Astrocyte (in vitro differentiated cells and primary cell): ENCODE data around the gene KCTD18. TPM values are rescaled to one million over a fixed set of nuclear protein-coding genes. Genes with fewer than 3 reads are reported as not detected.

Experiments
- total RNA-seq: library from RNA; stranded (reverse); gene quantifications from 2 replicates; pipeline ENCODE4 v1.2.1, GENCODE V29; 2021

The KCTD18 gene
- total RNA-seq, 1 donor from 2014 or later = 8.2 TPM

Other genes with a start within 250 kb of the KCTD18 start
- 192 and 221 TPM in 2 replicates for gene SPATS2L, start 203.4 kb downstream of the KCTD18 start, total RNA-seq
- 4.2 and 4.9 TPM in 2 replicates for gene SGO2, start 16.1 kb upstream of the KCTD18 start, total RNA-seq
- gene AOX1, start 75.9 kb upstream of the KCTD18 start, total RNA-seq = 1.6 and 3.4 TPM in 2 replicates